ENCODE data around the gene PTGDS. TPM values are rescaled to one million over a fixed set of nuclear protein-coding genes. Genes with fewer than 3 reads are reported as not detected.

The PTGDS gene
- polyA plus RNA-seq = 100 to 1,000 TPM in 1 of 3 donors, 10 to 100 TPM in 2; 22.4 to 185 (median 74.9) TPM

- 50 to 81% (median 58%) methylated on average over 9 to 10 of the region's 10 CpGs for WGBS, 3 donors
- no peak within 1 kb of the TSS for H3K27ac ChIP-seq (ENCODE audit: low read depth, low read length)
Observed at GRCh38 chr9:136977223-136977622, at the start of gene PTGDS. PTGDS (plus strand) TSS chr9:136977504; CDS start chr9:136977579, 75 bp downstream.

GRCh38 chr9:136928591-136928990 lies 48.7 kb upstream of the PTGDS start:
- WGBS, 3 donors = 71 to 81% (median 76%) methylated on average over 9 of the region's 9 CpGs
- no peak overlapping the region for H3K27ac ChIP-seq (ENCODE audit: low read depth, low read length)

- 96 to 98% (median 97%) methylated on average over 4 of the region's 4 CpGs for WGBS, 3 donors
- no peak overlapping the region for H3K27ac ChIP-seq (ENCODE audit: low read depth, low read length)
Observed at GRCh38 chr9:136930014-136930413, 47.3 kb upstream of the PTGDS start.

GRCh38 chr9:136931611-136932130 lies 45.6 kb upstream of the PTGDS start:
- no peak overlapping the region for H3K27ac ChIP-seq (ENCODE audit: low read depth, low read length)
- 96 to 98% (median 96%) methylated on average over 2 of the region's 2 CpGs for WGBS, 3 donors

GRCh38 chr9:136934277-136934676 lies 43.0 kb upstream of the PTGDS start:
- 87 to 96% (median 93%) methylated on average over 3 of the region's 3 CpGs for WGBS, 3 donors
- no peak overlapping the region for H3K27ac ChIP-seq (ENCODE audit: low read depth, low read length)

GRCh38 chr9:136935651-136936050 lies 41.7 kb upstream of the PTGDS start:
- 61 to 86% (median 73%) methylated on average over 3 of the region's 3 CpGs for WGBS, 3 donors
- H3K27ac ChIP-seq (ENCODE audit: low read depth, low read length) = no peak overlapping the region

- WGBS, 3 donors = 90 to 94% (median 93%) methylated on average over 8 of the region's 8 CpGs
- no peak overlapping the region for H3K27ac ChIP-seq (ENCODE audit: low read depth, low read length)
Observed at GRCh38 chr9:136936645-136937170, 40.6 kb upstream of the PTGDS start.

GRCh38 chr9:136937186-136938001 lies 39.9 kb upstream of the PTGDS start:
- H3K27ac ChIP-seq (ENCODE audit: low read depth, low read length) = no peak overlapping the region
- 89 to 98% (median 94%) methylated on average over 15 of the region's 15 CpGs for WGBS, 3 donors

- 86 to 89% (median 89%) methylated on average over 28 of the region's 28 CpGs for WGBS, 3 donors
- H3K27ac ChIP-seq (ENCODE audit: low read depth, low read length) = no peak overlapping the region
Observed at GRCh38 chr9:136939431-136939995, 37.8 kb upstream of the PTGDS start.

GRCh38 chr9:136939996-136940525 lies 37.2 kb upstream of the PTGDS start:
- no peak overlapping the region for H3K27ac ChIP-seq (ENCODE audit: low read depth, low read length)
- 56 to 80% (median 78%) methylated on average over 16 of the region's 16 CpGs for WGBS, 3 donors

- no peak overlapping the region for H3K27ac ChIP-seq (ENCODE audit: low read depth, low read length)
- WGBS, 3 donors = 90 to 94% (median 93%) methylated on average over 32 to 42 of the region's 42 CpGs
Observed at GRCh38 chr9:136940526-136941230, 36.6 kb upstream of the PTGDS start.

GRCh38 chr9:136941231-136942111 lies 35.8 kb upstream of the PTGDS start:
- no peak overlapping the region for H3K27ac ChIP-seq (ENCODE audit: low read depth, low read length)
- 95 to 96% (median 96%) methylated on average over 55 of the region's 55 CpGs for WGBS, 3 donors

- 93 to 94% (median 93%) methylated on average over 60 of the region's 60 CpGs for WGBS, 3 donors
- H3K27ac ChIP-seq (ENCODE audit: low read depth, low read length) = no peak overlapping the region
Observed at GRCh38 chr9:136942112-136942880, 35.0 kb upstream of the PTGDS start.

- no peak overlapping the region for H3K27ac ChIP-seq (ENCODE audit: low read depth, low read length)
- WGBS, 3 donors = 92 to 96% (median 95%) methylated on average over 15 to 16 of the region's 16 CpGs
Observed at GRCh38 chr9:136942881-136943230, 34.4 kb upstream of the PTGDS start.

- 16 to 24% (median 22%) methylated on average over 59 to 61 of the region's 61 CpGs for WGBS, 3 donors
Observed at GRCh38 chr9:136943291-136944211, 33.8 kb upstream of the PTGDS start.

GRCh38 chr9:136944212-136944518 lies 33.1 kb upstream of the PTGDS start:
- WGBS, 3 donors = 0% methylated on average over 34 to 45 of the region's 45 CpGs
- H3K27ac ChIP-seq (ENCODE audit: low read depth, low read length) = peak overlapping the region; percentile 32

More at GRCh38 chr9:136943291-136944211, 33.8 kb upstream of the PTGDS start:
- no peak overlapping the region for H3K27ac ChIP-seq (ENCODE audit: low read depth, low read length)

All from adipose tissue (tissue), 3 donors.